GM11168 (cell line): ENCODE results near the gene ZNF837.
"Not testable (repeated sequence)": the region's sequence is repeated elsewhere in the genome, so short reads cannot be mapped to it uniquely, and the experiment has no call there.

ENCODE experiments used
- in situ Hi-C: fragments of 300-500 bp; cut with MboI; formaldehyde crosslinking; loops from one replicate; pipeline ENCODE4 v1.12.0; 2022; ENCODE audit warnings: low sequenced_read_pairs; ENCODE audit not compliant: unreplicated experiment

The ZNF837 gene

DNA sequence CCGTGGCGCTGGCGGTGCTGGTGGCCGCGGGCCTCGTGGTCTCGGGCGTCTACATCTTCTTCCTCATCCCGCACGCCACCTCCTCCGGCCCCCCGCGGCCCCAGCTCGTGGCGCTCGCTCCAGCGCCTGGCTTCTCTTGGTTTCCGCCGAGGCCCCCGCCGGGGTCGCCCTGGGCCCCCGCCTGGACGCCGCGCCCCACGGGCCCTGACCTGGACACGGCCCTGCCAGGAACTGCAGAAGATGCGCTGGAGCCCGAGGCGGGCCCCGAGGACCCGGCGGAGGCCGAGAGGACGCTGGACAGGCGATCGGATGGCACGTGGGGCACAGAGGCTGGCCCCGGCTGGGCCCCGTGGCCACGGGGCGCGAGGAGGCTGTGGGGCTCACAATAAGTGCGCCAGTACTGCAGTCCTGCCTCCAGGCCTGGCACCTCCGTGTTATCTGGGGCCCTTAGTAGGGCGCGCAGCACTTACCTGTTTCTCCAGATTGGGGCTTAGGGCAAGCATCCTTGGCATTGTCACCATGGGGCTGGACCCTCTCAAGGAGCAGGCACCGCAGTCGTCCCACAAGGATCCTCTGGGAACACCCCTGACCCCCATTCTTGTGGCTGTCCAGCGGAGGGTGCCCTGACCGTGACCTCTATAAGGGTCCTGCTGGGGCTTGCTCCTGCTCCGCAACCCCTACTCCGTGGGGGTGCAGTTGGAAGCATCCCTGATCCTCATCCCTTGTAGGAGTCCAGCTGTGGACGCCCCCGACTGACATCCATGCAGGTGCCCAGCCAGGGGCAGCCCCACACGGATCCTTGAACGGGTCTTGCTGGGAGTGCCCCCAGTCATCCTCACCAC lies 16.1 kb upstream of the ZNF837 start:
- in situ Hi-C loops = no loop called here

DNA sequence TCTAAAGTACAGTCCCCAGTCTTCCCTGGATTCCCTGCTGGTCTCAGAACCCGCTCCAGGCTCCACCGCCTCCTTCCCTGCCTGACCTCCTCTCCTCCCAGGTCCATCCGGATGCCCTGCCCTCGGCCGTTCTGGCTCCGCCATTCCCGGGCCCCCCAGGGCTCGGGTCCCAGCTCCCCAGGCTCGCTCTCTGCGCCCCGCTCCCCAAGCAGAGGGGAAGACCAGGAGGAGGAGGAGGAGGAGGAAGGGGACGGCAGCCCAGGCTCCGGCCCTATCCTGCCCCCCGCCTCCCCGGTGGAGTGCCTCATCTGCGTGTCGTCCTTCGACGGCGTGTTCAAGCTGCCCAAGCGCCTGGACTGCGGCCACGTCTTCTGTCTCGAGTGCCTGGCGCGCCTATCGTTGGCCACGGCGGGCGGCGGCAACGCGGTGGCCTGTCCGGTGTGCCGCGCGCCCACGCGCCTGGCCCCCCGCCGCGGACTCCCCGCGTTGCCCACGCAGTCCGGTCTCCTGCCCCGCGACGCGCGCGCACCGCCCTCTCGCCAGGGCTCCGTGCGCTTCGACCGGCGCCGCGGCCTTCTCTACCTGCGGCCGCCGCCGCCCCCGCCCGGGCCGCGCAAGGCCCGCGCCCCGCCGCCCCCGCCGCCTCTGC lies 15.3 kb upstream of the ZNF837 start:
- in situ Hi-C loops = no loop called here

- in situ Hi-C loops = no loop called here
Observed at GRCh38 chr19:58395220-58395978, 14.6 kb upstream of the ZNF837 start, which contains the start of gene RNF225. RNF225 (plus strand) TSS chr19:58395656; CDS start chr19:58396090, 434 bp downstream.

DNA sequence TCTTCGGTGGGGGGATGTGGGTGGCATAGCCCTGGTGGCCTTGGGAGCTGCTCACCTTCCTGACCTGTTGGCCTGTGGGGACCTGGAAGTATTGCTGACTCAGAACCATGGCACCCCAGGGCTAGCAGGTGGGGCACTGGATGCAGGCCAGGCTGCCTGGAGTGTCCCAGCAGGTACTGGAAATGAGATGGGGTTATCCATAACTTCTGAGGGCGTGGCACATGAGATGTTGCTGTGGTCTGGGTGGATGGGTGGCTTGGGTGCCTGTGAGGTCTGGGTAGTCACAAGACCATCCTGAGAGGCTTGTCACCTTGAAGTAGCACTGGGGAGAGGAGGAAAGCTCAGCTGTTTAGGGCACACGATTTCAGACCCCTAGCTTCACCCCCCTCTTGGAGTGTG lies 14.0 kb upstream of the ZNF837 start:
- in situ Hi-C loops = no loop called here

DNA sequence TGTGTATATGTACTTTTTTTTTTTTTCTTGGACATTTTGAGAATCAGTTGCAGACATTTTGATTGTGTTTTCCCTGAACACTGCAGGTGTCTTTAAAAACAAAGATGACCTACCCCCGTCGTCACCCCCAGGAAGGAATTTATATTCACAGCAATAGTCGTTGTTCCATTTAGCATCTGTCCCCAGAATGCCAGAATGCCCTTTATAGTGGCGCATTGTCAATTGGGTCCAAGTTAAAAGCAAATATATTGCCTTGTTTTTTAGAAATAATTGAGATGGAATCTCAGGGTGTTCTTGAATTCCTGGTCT lies 12.8 kb upstream of the ZNF837 start:
- in situ Hi-C loops = no loop called here

DNA sequence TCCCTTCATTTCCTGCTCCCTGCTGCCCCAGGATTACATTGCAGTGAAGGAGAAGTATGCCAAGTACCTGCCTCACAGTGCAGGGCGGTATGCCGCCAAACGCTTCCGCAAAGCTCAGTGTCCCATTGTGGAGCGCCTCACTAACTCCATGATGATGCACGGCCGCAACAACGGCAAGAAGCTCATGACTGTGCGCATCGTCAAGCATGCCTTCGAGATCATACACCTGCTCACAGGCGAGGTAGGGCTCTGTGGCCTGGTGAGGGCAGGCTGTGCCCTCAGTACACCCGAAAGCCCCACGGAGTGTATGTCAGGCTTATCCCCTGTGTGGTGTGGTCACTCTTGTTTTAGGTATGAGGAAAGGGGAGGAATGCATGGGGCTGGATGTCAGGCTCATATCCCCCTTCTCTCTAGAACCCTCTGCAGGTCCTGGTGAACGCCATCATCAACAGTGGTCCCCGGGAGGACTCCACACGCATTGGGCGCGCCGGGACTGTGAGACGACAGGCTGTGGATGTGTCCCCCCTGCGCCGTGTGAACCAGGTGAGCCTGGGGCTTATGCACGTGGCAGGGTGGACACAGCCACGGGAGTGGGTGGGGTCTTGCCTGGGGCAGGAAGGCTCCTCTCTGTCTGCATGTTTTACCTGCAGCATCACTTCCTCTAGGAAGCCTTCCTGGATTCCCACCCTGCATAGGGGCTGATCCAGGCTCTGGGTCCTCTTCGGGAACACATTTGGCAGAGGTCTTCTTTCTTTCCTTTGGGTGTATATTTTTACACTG lies 12.3 kb upstream of the ZNF837 start:
- in situ Hi-C loops = no loop called here

- in situ Hi-C loops = no loop called here
Observed at GRCh38 chr19:58388175-58388526, 7.3 kb upstream of the ZNF837 start.

- in situ Hi-C loops = no loop called here
Observed at GRCh38 chr19:58387338-58388174, 6.7 kb upstream of the ZNF837 start.

DNA sequence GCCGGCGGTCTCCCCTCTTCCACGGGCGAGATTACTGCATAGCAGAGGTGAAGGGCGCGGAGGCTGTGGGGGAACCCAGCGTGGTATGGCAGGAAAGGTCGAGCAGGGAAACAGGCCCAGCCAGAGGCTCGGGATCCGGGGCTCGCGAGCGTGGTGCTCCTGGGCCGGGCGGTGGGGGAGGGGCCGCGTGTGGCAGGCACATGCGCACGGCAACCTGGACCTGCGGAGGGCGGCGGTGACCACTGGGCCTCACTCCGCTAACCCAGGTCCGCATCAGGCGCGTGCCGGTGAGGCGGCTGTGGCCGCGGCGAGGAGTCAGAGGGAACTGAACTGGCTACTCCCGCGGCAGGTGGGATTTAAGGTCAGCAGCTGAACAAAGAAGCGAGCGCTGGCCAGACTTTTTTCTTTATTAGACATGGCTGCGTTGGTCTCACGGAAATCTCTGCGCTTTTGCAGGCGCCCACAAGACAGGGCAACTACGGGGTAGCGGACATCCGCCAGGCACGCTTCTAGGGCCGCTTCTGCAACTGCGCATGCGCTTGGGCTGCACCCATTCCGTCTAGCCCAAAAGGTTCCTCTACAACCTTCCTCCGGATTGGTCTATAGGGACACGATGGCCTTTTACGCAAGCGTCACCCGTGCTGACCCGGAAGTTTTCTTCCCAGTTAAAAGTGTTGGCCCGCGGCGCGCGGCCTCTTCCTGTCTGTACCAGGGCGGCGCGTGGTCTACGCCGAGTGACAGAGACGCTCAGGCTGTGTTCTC lies 5.9 kb upstream of the ZNF837 start, which contains the start of gene RPS5:
Gene RPS5 (plus strand): TSS at position 694 of the 762 bp plus-strand sequence. CDS start 869 bp downstream, outside the sequence.
- in situ Hi-C loops = no loop called here

GRCh38 chr19:58385891-58386575 lies 5.2 kb upstream of the ZNF837 start:
- in situ Hi-C loops = no loop called here

DNA sequence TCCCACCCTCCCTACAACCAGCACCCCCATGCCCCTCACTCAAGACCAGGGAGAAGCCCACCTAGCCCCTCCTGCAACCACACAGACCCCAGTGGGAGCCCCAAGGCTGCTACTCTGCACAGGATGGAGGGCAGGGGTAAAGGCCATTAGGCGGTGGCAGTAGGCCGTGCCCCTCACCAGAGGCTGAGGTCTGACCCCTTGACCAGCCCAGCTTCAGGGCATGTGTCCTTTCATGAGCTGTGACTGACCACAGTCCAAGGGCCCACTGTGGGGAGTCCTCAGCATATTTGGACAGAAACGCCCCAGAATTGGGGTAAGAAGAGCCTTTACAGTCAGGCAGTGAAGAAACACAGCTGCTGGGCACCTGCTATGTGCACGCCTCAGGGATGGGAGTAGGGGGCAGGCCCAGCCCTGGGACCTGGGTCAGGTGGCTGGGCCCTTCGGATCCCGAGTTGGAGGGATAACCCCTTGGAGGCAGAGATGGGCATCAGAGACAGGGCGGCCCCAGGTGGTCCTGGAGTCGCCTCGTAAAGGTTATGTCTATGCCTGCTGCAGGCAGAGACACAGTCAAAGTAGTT lies 4.6 kb upstream of the ZNF837 start:
- in situ Hi-C loops = no loop called here

DNA sequence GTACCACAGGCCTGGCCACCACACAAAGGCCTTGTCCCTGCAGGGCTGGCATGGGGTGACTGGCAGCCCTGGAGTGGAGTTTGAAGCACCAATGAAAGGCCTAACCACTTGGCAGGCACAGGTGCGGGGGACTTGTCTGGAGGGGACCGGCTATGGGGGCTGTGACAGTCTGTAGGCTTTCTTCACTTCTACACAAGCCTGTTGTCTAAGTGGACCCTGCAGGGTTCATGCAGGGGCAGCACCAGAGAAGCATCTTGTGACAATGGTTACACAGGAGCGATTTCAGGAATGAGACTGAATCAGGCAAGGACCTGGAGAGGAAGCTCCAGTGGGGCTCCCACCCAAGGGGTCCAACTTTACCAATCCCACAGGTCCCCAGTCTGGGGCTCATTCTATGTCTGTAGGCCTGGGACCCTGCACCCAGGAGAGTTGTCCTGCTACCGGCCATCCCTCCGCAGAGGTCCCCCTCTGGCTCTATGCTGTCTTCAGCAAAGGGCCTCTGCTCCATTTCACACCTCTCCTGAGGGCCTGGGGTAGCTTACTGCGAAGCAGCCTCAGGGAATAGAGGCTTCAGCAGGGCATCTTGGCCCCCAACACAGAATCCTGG lies 2.3 kb upstream of the ZNF837 start:
- in situ Hi-C loops = no loop called here

DNA sequence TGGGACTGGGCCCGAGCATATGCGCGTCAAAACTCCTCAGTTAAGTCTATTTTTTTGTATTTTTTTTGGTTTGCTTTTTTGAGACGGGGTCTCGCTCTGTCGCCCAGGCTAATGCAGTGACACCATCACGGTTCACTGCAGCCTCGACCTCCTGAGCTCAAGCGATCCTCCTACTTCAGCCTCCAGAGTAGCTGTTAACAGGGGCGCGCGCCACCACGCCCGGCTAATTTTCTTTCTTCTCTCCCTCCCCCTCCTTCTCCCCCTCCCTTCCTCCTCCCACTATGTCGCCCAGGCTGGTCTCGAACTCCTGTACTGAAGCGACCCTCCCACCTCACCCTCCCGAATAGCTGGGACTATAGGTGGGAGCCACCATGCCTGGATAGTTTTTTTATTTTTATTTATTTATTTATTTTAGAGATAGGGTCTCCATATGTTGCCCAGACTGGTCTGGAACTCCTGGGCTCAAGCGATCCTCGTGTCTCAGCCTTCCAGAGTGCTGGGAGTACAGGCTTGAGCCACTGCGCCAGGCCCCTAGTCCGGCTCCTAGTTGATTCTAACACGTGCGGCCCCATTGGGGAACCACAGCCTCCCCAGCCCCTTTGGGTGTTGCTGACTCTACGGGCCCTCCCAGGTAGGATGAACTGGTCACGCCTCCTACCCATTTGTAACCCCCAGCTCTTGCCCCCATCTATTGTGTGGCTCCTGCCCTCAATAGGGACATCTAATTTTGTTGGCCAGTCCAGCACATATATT lies 806 bp upstream of the ZNF837 start:
- in situ Hi-C loops = no loop called here

DNA sequence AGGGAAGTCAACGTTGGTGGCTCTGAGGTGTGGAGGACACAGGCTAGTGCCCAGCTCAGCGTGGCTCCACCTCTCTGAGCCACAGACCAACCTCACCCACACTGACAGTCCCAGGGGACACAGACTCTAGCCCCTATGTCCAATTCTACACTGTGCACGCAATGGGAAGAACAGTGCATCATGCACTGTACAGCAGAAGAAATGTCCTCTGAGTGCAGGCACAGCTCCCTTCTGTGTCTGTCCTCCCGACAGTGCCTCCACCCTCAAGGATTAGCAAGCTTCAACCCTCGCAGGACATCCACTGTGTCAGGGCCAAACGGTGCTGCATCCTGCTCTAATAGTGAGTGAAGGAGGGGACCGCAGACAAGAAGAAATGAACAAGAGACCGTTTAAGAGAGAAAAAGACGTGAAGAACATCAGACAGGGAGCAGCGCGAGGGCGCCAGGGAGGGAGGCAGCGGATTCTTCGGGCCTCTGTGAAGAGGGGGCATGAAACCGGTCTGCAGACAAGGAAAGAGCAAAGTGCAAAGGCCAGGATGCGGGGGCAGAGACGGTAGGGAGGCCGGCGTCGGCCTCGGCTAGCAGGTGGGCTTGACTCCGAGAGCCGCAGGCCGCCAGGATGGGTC lies 681 bp downstream of the ZNF837 start:
- in situ Hi-C loops = no loop called here

GRCh38 chr19:58379246-58379645 lies 1.6 kb downstream of the ZNF837 start:
- in situ Hi-C loops = no loop called here

DNA sequence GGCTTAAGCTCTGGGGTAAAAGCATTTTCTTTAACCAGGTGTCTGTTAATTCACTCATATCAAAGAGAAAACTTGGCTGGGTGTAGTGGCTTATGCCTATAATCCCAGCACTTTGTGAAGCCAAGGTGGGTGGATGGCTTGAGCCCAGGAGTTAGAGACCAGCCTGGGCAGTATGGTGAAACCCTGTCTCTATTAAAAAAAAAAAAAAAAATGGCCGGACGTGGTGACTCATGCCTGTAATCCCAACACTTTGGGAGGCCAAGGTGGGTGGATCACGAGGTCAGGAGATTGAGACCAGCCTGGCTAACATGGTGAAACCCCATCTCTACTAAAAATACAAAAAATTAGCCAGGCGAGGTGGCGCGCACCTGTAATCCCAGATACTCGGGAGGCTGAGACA lies 4.1 kb downstream of the ZNF837 start:
- in situ Hi-C loops = not testable (repeated sequence)
